Muscle of arm (tissue), 14 donors: Measurements from ENCODE around the gene CALCOCO1. TPM values are rescaled to one million over a fixed set of nuclear protein-coding genes. Genes with fewer than 3 reads are reported as not detected.
"Not testable (repeated sequence)": the region's sequence is repeated elsewhere in the genome, so short reads cannot be mapped to it uniquely, and the experiment has no call there.

ENCODE experiments used
- DNase-seq: peaks from one replicate; pipeline ENCODE4 v3.0.0-alpha.2; 2013
- long read RNA-seq, 11 donors: transcript quantifications; one replicate each; lab custom pipeline, GENCODE V29; 2026
- polyA plus RNA-seq, 12 donors: library from polyadenylated mRNA; unstranded; fragments of 120-200 nt; gene quantifications; one replicate each; pipeline ENCODE4 v1.2.1, GENCODE V29; 2013; ENCODE audit not compliant: insufficient read length in 12 of 12

CALCOCO1 gene, protein sequence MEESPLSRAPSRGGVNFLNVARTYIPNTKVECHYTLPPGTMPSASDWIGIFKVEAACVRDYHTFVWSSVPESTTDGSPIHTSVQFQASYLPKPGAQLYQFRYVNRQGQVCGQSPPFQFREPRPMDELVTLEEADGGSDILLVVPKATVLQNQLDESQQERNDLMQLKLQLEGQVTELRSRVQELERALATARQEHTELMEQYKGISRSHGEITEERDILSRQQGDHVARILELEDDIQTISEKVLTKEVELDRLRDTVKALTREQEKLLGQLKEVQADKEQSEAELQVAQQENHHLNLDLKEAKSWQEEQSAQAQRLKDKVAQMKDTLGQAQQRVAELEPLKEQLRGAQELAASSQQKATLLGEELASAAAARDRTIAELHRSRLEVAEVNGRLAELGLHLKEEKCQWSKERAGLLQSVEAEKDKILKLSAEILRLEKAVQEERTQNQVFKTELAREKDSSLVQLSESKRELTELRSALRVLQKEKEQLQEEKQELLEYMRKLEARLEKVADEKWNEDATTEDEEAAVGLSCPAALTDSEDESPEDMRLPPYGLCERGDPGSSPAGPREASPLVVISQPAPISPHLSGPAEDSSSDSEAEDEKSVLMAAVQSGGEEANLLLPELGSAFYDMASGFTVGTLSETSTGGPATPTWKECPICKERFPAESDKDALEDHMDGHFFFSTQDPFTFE
- polyA plus RNA-seq, result 100 to 1,000 TPM in 2 of 12 donors, 10 to 100 TPM in 9, not detected in 1; 67.8 to 122 (median 86.3) TPM
- long read RNA-seq, donor 1, partial matches to known transcripts, result 15 of 22 reads
- long read RNA-seq, donor 1, other reads (novel, unspliced or antisense), result 0 of 22 reads
- long read RNA-seq, donor 2, transcript CALCOCO1-218 (15 exons, 2,291 nt), result major isoform, 5 of 18 reads
- long read RNA-seq, donor 2, partial matches to known transcripts, result 9 of 18 reads
- long read RNA-seq, donor 2, other reads (novel, unspliced or antisense), result 0 of 18 reads
- long read RNA-seq, donor 3, partial matches to known transcripts, result 0 of 7 reads
- long read RNA-seq, donor 3, other reads (novel, unspliced or antisense), result 0 of 7 reads
- long read RNA-seq, donor 4, transcript CALCOCO1-218 (15 exons, 2,291 nt), result major isoform, 5 of 26 reads
- long read RNA-seq, donor 4, partial matches to known transcripts, result 20 of 26 reads
- long read RNA-seq, donor 4, other reads (novel, unspliced or antisense), result 0 of 26 reads
- long read RNA-seq, donor 5, result 0 reads
- long read RNA-seq, donor 6, partial matches to known transcripts, result 29 of 36 reads
- long read RNA-seq, donor 6, other reads (novel, unspliced or antisense), result 0 of 36 reads
- long read RNA-seq, donor 7, partial matches to known transcripts, result 13 of 17 reads
- long read RNA-seq, donor 7, other reads (novel, unspliced or antisense), result 0 of 17 reads
- long read RNA-seq, donor 8, transcript CALCOCO1-218 (15 exons, 2,291 nt), result major isoform, 6 of 11 reads
- long read RNA-seq, donor 8, partial matches to known transcripts, result 0 of 11 reads
- long read RNA-seq, donor 8, other reads (novel, unspliced or antisense), result 0 of 11 reads
- long read RNA-seq, donor 9, transcript CALCOCO1-218 (15 exons, 2,291 nt), result major isoform, 5 of 14 reads
- long read RNA-seq, donor 9, partial matches to known transcripts, result 7 of 14 reads
- long read RNA-seq, donor 9, other reads (novel, unspliced or antisense), result 0 of 14 reads
- long read RNA-seq, donor 10, transcript CALCOCO1-218 (15 exons, 2,291 nt), result major isoform, 6 of 15 reads
- long read RNA-seq, donor 10, partial matches to known transcripts, result 6 of 15 reads
- long read RNA-seq, donor 10, other reads (novel, unspliced or antisense), result 0 of 15 reads
- long read RNA-seq, donor 11, transcript CALCOCO1-218 (15 exons, 2,291 nt), result major isoform, 7 of 18 reads
- long read RNA-seq, donor 11, partial matches to known transcripts, result 7 of 18 reads
- long read RNA-seq, donor 11, other reads (novel, unspliced or antisense), result 0 of 18 reads

DNA sequence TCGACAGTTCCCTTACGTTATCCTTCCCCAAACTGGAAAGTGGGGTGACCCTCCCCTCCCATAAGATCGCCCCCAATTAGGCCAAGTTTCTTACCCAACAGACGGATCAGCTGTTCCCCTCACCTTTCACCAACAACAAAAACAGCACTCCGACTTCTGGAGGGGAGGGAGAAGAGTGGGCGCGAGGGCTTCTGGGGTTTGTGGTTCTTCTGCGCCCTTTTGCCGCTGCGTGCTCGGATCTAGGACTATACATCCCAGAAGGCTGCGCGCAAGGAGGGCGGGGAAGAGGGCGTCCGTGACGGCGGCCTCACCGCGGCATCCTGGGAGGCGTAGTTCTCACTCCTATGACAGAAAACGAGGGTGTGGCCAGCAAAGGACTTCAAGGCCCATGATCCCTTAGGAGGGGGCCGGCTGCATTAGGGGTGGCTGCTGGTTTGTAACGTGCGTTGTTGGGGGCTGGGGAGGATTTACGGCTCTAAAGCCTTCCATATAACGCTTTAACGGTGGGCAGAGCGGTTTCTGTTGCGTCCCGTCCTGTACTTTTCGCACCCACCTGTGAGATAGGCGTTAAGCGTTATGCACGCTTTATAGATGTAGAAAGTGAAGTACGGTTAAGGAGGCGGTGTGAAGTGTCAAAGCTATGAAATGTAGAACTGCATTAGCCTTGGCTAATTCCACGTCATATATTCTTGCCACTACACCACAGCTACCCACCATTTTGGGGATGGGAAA is at the start of gene CALCOCO1:
TSS of gene CALCOCO1 (minus strand) at position 143 of the 732 bp plus-strand sequence. CDS start 2,210 bp downstream, outside the sequence.
- DNase-seq, result peak; percentile 98

DNA sequence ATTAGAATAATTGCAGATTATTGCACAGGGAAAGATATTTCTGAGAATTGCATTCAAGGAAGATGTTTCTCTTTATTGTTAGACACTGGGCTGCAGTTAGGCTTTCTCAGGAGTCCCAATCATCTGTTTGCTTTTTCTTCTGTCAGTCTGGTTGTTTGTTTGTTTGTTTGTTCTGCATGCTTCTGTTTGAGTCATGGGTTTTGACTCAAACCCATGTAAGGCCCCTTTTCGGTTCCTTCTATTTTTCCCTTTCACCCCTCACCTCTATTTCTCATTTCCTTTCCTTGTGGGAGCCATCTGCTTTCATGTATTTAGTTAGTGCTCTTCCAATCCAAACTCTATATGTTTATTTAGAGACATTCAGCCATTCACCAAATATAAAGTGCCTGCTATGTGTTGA is 49.6 kb upstream of the CALCOCO1 start:
- no peak for DNase-seq

- DNase-seq, result peak; percentile 75
Measured at GRCh38 chr12:53775478-53776145, 48.4 kb upstream of the CALCOCO1 start.

DNA sequence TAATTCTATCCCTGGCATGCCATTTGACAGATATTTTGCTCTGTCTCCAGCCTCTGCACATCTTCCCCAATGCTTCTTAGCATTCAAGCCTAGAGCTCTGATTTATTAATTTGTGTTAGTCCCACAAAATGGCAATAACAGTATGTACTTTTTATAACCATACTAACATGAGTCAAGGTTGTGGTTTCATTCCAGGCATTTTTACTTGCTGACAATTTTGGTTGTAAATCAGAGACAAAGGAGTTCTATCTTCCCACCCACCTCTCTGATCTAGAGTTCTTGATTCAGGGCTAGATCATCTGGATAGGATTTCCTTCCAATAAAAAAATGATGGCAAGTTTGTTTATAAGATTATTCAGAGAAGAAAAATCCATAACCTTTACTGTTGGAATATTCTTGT is 43.0 kb upstream of the CALCOCO1 start:
- DNase-seq, result no peak

GRCh38 chr12:53768976-53769375 is 41.7 kb upstream of the CALCOCO1 start:
- no peak for DNase-seq

DNA sequence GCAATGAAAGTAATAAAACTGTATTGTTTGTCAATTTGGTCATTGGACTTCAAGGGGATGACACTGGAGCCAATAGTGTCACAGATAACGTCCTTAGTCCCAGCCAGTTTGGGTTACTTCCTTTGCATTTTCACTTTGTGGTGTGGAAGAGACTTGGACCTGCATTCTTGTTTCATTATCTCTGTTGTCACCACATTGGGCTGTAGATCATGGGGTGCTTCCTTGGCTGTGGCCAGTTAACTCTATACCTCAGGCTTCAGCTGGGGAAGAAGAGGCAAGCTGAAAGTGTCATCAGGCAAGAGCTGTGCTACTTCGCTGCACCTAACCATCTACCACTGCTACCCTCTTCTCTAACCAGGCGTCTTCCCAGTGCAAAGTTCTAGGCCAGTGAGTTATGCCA is 39.6 kb upstream of the CALCOCO1 start:
- DNase-seq, result no peak

DNA sequence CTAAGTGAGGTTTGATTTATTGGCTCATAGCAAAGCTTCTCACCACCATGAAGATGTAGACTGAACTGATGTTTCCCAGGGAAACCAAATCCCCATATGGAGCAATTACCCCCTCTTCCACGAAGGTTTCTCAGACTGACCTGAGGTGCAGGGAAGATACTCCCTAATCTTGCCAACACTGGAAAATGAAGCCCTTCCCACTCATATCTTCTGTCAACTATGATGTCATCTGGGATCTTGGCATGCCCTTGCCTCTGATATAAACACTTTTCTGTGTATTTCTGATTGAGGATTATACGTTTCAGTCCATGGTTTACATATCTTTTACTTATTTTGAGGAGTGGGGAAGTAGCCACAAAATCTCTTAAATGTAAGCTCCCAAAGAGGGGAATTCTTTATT is 38.6 kb upstream of the CALCOCO1 start:
- no peak for DNase-seq

GRCh38 chr12:53764615-53765014 is 37.4 kb upstream of the CALCOCO1 start:
- no peak for DNase-seq

- not testable (repeated sequence) for DNase-seq
Measured at GRCh38 chr12:53762793-53763192, 35.5 kb upstream of the CALCOCO1 start.

DNA sequence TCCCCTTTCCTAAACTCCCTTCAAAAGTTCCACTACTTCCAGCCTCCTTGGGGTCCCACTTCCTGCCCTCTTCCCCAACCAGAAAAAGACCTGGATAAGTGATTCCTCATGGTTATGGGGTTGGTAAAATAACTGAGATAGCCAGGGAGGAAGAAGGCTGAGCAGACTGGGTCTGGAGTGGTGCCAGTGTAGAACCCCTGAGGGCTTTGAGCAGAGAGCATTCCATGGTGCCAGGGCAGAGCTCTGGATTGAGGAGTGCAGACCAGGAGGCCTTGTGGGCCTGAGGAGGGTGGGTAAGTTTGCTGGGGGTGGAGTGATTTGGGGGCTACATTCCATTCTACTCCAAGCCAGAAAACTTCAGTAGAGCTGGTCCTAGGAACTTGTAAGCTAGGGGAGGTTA is 34.1 kb upstream of the CALCOCO1 start:
- no peak for DNase-seq

- DNase-seq, result no peak
Measured at GRCh38 chr12:53759261-53759660, 32.0 kb upstream of the CALCOCO1 start.

DNA sequence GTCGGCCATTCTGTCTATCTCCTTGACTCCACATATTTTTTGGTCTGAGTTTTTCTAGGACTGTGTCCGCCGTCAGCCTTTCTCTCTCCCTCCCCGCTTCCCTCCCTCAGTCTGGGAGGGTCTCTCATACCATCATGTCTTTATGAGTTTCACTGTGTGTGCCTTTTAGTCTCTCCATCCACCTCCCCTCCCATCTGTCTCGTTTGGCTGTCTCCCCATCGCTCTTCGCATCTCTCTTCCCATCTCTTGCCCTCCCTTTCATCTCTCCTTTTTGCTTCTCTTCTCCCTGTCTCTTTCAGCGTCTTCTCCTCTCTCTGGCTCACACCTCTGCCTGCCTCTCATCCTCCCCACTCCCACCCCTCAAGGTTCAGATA is 31.5 kb upstream of the CALCOCO1 start:
- no peak for DNase-seq

GRCh38 chr12:53758081-53758729 is 31.0 kb upstream of the CALCOCO1 start:
- no peak for DNase-seq

GRCh38 chr12:53757101-53757770 is 30.0 kb upstream of the CALCOCO1 start:
- DNase-seq, result peak; percentile 68

GRCh38 chr12:53756300-53757100 is 29.2 kb upstream of the CALCOCO1 start:
- no peak for DNase-seq

DNA sequence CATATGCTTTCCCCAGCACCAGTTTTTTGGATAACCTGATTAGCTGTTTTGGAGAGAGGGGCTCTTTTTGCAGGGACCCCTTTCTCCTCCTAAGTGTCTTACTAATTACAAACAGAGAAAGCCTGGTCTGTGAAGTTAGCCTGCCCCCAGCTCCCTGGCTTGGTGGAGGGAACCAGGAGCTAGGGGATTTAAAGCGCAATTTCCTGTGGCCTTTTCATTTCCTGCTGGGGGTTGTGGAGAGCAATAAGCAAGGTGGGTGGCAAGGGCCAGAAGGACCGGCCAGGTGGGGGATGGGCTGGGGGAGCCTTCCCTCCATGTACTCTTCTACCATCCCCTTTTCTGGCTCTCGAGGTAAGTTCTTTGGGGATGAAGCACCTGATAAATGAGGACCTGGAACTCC is 28.6 kb upstream of the CALCOCO1 start:
- DNase-seq, result no peak

- DNase-seq, result no peak
Measured at GRCh38 chr12:53755451-53755891, 28.2 kb upstream of the CALCOCO1 start.
